ENCODE data around the gene GLIS2. TPM values are rescaled to one million over a fixed set of nuclear protein-coding genes. Genes with fewer than 3 reads are reported as not detected.

GLIS2 gene
- total and polyA plus RNA-seq, 12 donors, result 6.9 to 16.9 (median 13.9) TPM

DNA sequence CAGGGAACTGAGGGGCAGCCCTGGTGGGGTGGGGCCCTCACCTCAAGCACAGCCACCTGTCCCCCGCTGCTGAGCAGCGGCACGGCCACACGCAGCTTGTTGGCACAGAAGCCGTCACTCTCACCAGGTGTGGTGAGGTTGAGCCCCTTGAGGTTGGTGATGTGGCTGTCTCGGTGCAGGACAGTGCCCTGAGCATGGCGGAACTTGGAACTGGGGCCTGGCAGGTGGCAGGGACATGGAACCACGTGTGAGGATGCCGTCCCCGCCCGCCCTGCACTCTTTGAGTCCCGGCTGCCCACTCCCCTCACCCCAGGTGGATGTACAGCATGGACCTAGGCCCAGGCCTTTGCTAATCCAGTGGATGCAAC lies 46.1 kb downstream of the GLIS2 start:
- 93 to 95% methylated on average over 12 of the region's 12 CpGs for WGBS, 2 donors
- intact Hi-C loops (cut with DNase I), result no loop called here
- H3K36me3 ChIP-seq, result peaks cover 0 to 88% (median 14%) of the 10 kb centered on the region in 9 donors
- H3K4me1 ChIP-seq, result no peaks in the 10 kb centered on the region
- TF ChIP-seq, protein P1, sequence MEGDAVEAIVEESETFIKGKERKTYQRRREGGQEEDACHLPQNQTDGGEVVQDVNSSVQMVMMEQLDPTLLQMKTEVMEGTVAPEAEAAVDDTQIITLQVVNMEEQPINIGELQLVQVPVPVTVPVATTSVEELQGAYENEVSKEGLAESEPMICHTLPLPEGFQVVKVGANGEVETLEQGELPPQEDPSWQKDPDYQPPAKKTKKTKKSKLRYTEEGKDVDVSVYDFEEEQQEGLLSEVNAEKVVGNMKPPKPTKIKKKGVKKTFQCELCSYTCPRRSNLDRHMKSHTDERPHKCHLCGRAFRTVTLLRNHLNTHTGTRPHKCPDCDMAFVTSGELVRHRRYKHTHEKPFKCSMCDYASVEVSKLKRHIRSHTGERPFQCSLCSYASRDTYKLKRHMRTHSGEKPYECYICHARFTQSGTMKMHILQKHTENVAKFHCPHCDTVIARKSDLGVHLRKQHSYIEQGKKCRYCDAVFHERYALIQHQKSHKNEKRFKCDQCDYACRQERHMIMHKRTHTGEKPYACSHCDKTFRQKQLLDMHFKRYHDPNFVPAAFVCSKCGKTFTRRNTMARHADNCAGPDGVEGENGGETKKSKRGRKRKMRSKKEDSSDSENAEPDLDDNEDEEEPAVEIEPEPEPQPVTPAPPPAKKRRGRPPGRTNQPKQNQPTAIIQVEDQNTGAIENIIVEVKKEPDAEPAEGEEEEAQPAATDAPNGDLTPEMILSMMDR (IDR thresholded peaks at IDR 0.05), result no peak
- H3K27ac ChIP-seq, result no peak overlapping the region
- ATAC-seq (no peak), DNase-seq (no peak)
- no peak overlapping the region for H3K4me3 ChIP-seq
- no peaks in the 10 kb centered on the region for H3K27me3 ChIP-seq
- no peaks in the 10 kb centered on the region for H3K9me3 ChIP-seq

DNA sequence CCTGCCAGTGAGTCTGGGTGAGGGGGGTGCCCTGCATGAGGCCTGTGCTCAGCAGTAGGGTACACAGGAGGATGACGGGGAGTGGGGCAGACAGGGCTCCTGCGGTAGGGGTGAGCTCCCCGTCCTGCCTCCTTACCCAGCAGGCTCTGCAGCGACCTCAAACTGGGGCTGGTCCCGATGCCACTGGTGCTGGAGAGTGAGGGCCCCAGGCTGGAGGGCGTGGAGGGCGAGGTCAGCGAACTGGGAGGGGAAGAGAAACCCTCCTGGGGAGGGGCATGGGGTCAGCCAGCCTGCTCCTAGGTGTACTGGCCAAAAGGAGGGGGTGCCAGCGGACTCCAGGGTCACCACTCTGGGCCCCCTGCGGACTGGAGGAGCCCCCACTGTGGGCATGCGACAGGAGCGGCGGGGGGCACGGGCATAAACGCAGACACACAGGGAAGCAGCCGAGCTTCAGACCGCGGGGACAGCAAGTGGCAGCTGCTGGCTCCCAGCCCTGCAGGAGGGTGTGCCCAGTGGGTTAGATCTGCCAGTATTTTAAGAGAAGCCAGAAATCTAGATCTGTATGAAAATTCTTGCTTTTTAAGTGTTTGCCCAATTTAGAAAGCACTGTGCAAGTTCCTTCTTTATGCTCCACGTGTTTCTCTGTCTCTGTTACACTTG lies 46.7 kb downstream of the GLIS2 start:
- Histone ChIP-seq H3K36me3 (peaks cover 0 to 88% (median 14%) of the 10 kb centered on the region in 9 donors), H3K4me3 (no peak overlapping the region), H3K27ac (no peak overlapping the region), H3K9me3 (no peaks in the 10 kb centered on the region), H3K27me3 (no peaks in the 10 kb centered on the region), H3K4me1 (no peaks in the 10 kb centered on the region)
- TF ChIP-seq, protein P1 (IDR thresholded peaks at IDR 0.05), result no peak
- ATAC-seq, result no peak
- no peak for DNase-seq
- intact Hi-C loops (cut with DNase I), result no loop called here
- 91% methylated on average over 19 of the region's 19 CpGs for WGBS, 2 donors

DNA sequence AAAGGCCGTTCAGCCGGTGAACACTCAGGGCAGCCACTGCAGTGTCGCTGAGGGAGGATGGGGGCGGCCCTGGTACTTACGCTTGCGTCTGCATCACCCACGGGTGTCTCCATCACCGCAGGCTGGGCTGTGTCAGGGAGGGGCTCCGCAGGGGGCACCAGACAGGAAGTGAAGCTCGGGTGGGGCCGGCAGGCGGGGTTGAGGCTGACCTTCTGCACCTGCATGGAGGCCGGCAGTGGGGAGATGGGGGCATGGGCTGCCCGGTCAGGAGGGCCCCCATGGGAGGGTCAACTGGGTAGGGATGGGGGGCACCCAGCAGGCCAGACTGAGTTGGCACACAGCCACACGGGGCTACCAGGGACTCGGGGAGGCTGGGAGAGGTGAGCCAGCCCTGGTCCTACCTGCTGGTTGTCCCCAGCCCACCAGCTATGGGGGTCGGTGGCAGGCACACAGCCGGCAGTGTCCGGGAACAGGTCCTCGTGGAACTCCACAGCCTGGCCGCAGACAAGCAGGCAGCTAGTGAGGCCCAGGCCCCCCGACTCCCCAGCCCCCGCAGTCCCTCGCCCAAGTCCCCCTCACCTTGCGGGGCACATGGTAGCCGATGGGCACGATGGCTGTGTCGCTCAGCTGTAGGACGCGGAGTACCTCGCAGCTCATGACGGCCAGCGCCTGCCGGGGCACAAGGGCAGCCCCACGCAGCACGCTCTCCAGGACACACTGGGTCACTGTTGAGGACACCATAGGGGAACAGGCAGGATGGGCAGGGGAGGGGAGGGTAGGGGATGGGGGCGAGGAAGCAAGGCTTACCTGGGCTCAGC lies 48.5 kb downstream of the GLIS2 start:
- H3K4me1 ChIP-seq, result peaks cover 0 to 11% (median 0%) of the 10 kb centered on the region in 9 donors
- peaks cover 0 to 78% (median 14%) of the 10 kb centered on the region in 9 donors for H3K36me3 ChIP-seq
- TF ChIP-seq, protein P1 (IDR thresholded peaks at IDR 0.05), result no peak
- ATAC-seq (no peak), DNase-seq (no peak)
- no peaks in the 10 kb centered on the region for H3K9me3 ChIP-seq
- intact Hi-C loops (cut with DNase I), result no loop called here
- H3K27ac ChIP-seq, result no peak overlapping the region
- H3K27me3 ChIP-seq, result no peaks in the 10 kb centered on the region
- 93 to 95% methylated on average over 36 to 37 of the region's 37 CpGs for WGBS, 2 donors
- H3K4me3 ChIP-seq, result no peak overlapping the region

DNA sequence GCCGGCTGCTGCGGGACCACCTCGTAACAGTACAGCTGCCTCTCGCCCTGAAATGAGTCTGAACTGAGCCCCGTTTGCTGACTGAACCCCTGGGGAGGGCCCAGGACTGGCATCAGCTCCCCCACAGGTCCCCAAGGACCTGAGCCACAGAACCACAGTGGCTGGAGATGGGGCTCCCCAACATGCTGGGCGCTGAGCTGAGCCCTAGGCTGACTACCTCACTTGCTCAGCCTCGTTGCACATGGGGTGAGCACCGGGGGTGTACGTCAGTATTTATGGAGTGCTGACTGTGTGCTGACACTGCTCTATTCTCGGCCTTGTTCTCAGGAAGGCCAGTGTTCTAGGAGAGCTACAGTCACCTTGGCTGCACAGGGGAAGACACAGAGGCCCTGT lies 49.1 kb downstream of the GLIS2 start:
- peaks cover 0 to 74% (median 14%) of the 10 kb centered on the region in 9 donors for H3K36me3 ChIP-seq
- intact Hi-C loops (cut with DNase I), result no loop called here

More for the DNA sequence above, 49.1 kb downstream of the GLIS2 start:
- TF ChIP-seq, protein P1 (IDR thresholded peaks at IDR 0.05), result no peak
- no peaks in the 10 kb centered on the region for H3K27me3 ChIP-seq
- ATAC-seq (no peak), DNase-seq (no peak)
- H3K4me3 ChIP-seq, result no peak overlapping the region
- peaks cover 0 to 17% (median 4%) of the 10 kb centered on the region in 9 donors for H3K4me1 ChIP-seq
- H3K9me3 ChIP-seq, result no peaks in the 10 kb centered on the region
- 96 to 98% methylated on average over 9 to 10 of the region's 10 CpGs for WGBS, 2 donors
- H3K27ac ChIP-seq, result no peak overlapping the region

Measured in heart right ventricle (tissue), 16 donors.